PC-3 (cell line): Measurements from ENCODE around the gene ZBTB46. TPM values are rescaled to one million over a fixed set of nuclear protein-coding genes. Genes with fewer than 3 reads are reported as not detected.
A peak's percentile ranks its signal among the peaks of the same experiment; 100 is the strongest.

Experiments
- ATAC-seq: fragments of 200-7000 bp; cut with Tn5 transposase; 2 replicates; pipeline ENCODE4 v1.9.1; 2020; ENCODE audit warnings: mild to moderate bottlenecking, moderate library complexity
- BruUV-seq: library from RNA; stranded (reverse); fragments of 400-500 nt; replicated peaks from 2 replicates; lab custom pipeline; 2021; lab: Mats Ljungman, UMichigan
- CTCF ChIA-PET: fragments of 300-600 bp; sonication (Branson Sonifier 250); formaldehyde crosslinking; loops from one replicate; lab custom pipeline; 2022; ENCODE audit warnings: antibody characterized with exemption; lab: Charles Lee
- POLR2A ChIA-PET: fragments of 300-600 bp; sonication (Branson Sonifier 250); formaldehyde crosslinking; loops from one replicate; lab custom pipeline; 2022; ENCODE audit warnings: antibody characterized with exemption; ENCODE audit not compliant: unreplicated experiment; lab: Charles Lee
- DNase-seq: peaks from one replicate; pipeline ENCODE4 v3.0.0-alpha.2; 2015
- H2AFZ ChIP-seq: fragments of 300-600 bp; sonication (generic); 2 replicates; pipeline ENCODE4 v1.6.0; 2016; ENCODE audit warnings: antibody characterized with exemption, low read length
- H3F3A ChIP-seq: fragments of 300-600 bp; sonication (generic); one replicate; pipeline ENCODE4 v1.6.0; 2017; ENCODE audit warnings: antibody characterized with exemption, low read length, control low read depth, mild to moderate bottlenecking; ENCODE audit not compliant: unreplicated experiment
- H3K27ac ChIP-seq: fragments of 300-600 bp; sonication (generic); 2 replicates; pipeline ENCODE4 v1.5.1; 2016; ENCODE audit warnings: mild to moderate bottlenecking, low read length
- H3K27me3 ChIP-seq: fragments of 300-600 bp; sonication (generic); 2 replicates; pipeline ENCODE4 v1.6.1; 2016; ENCODE audit warnings: low read length, mixed read lengths
- H3K36me3 ChIP-seq: fragments of 300-600 bp; sonication (generic); 2 replicates; pipeline ENCODE4 v1.6.1; 2016; ENCODE audit warnings: low read depth, mixed run types, low read length, mixed read lengths
- H3K4me1 ChIP-seq: fragments of 300-600 bp; sonication (generic); 2 replicates; pipeline ENCODE4 v1.5.1; 2016; ENCODE audit warnings: low read length; ENCODE audit not compliant: insufficient read depth
- H3K4me2 ChIP-seq: fragments of 300-600 bp; sonication (generic); 2 replicates; pipeline ENCODE4 v1.6.0; 2016; ENCODE audit warnings: low read length
- H3K4me3 ChIP-seq: fragments of 300-600 bp; sonication (generic); 2 replicates; pipeline ENCODE4 v1.5.1; 2016; ENCODE audit warnings: mild to moderate bottlenecking, low read length, mixed read lengths
- H3K79me2 ChIP-seq: fragments of 300-600 bp; sonication (generic); 2 replicates; pipeline ENCODE4 v1.6.1; 2017; ENCODE audit warnings: low read length, mixed read lengths
- H3K9ac ChIP-seq: fragments of 300-600 bp; sonication (generic); 2 replicates; pipeline ENCODE4 v1.6.0; 2016; ENCODE audit warnings: mild to moderate bottlenecking, low read length
- H3K9me2 ChIP-seq: fragments of 300-600 bp; sonication (generic); replicated peaks from 2 replicates; pipeline ENCODE4 v1.6.1; 2016; ENCODE audit warnings: mixed run types, low read length, mixed read lengths
- H3K9me3 ChIP-seq: fragments of 300-600 bp; sonication (generic); 2 replicates; pipeline ENCODE4 v1.6.1; 2016; ENCODE audit warnings: low read length, mixed read lengths
- H4K20me1 ChIP-seq: fragments of 300-600 bp; sonication (generic); 2 replicates; pipeline ENCODE4 v1.6.1; 2016; ENCODE audit warnings: low read length, mixed read lengths
- EZH2 ChIP-seq: fragments of 300-600 bp; sonication (generic); IDR thresholded peaks from one replicate; pipeline ENCODE4 v1.6.1; 2017; ENCODE audit warnings: antibody characterized with exemption, mild to moderate bottlenecking, low read length; ENCODE audit not compliant: unreplicated experiment
- EZH2phosphoT487 ChIP-seq: fragments of 300-600 bp; sonication (generic); IDR thresholded peaks from 2 replicates; pipeline ENCODE4 v1.6.1; 2018; ENCODE audit warnings: mild to moderate bottlenecking, antibody characterized with exemption, low read length, borderline replicate concordance
- intact Hi-C: fragments of 100-400 bp; cut with micrococcal nuclease; formaldehyde crosslinking; loops from 2 replicates; pipeline ENCODE4 v1.9.0; 2023
- total RNA-seq: library from RNA; depleted of rRNA; stranded (reverse); fragments of >200 nt; gene quantifications from 2 replicates; pipeline ENCODE4 v1.2.3, GENCODE V29; 2014
- TF ChIP-seq, protein P1 (sequence below): fragments of 300-600 bp; sonication (generic); conservative IDR thresholded peaks from 2 replicates; pipeline ENCODE4 v1.5.1; 2017; ENCODE audit warnings: antibody characterized with exemption, low read depth, mild to moderate bottlenecking, low read length

The ZBTB46 gene
- total RNA-seq, 1 experiment from 2014 or later = 7.3 TPM

- Histone ChIP-seq H3K4me2 (peak overlapping the region; percentile 96), H3K27ac (peak overlapping the region; percentile 76), H3K9me3 (no peaks in the 10 kb centered on the region), H3K27me3 (no peaks in the 10 kb centered on the region), H3K79me2 (peaks cover 56% of the 10 kb centered on the region), H3K9ac (peak overlapping the region; percentile 97), H3K36me3 (peaks cover 16% of the 10 kb centered on the region; the same call in 1 of the 2 replicates), H4K20me1 (peaks cover 10% of the 10 kb centered on the region; the same call in 1 of the 2 replicates), H2AFZ (peak overlapping the region; percentile 39), H3F3A (peaks cover 6% of the 10 kb centered on the region), H3K9me2 (no peaks in the 10 kb centered on the region), H3K4me1 (peaks cover 10% of the 10 kb centered on the region), H3K4me3 (peak overlapping the region; percentile 90)
- BruUV-seq = no TSS peak
- ChIA-PET POLR2A (no interaction called here), CTCF (interaction anchor here (0.6 kb wide), 1 partner anchor 326 kb away, joined by 10 read pairs; no protein-coding TSS in a partner anchor)
- intact Hi-C loops = loop anchor here (1.0 to 2.0 kb wide), 2 partner anchors 31 to 45 kb away; partner anchors contain the start of gene DNAJC5
- TF ChIP-seq EZH2phosphoT487 = no peak
- TF ChIP-seq, protein P1, sequence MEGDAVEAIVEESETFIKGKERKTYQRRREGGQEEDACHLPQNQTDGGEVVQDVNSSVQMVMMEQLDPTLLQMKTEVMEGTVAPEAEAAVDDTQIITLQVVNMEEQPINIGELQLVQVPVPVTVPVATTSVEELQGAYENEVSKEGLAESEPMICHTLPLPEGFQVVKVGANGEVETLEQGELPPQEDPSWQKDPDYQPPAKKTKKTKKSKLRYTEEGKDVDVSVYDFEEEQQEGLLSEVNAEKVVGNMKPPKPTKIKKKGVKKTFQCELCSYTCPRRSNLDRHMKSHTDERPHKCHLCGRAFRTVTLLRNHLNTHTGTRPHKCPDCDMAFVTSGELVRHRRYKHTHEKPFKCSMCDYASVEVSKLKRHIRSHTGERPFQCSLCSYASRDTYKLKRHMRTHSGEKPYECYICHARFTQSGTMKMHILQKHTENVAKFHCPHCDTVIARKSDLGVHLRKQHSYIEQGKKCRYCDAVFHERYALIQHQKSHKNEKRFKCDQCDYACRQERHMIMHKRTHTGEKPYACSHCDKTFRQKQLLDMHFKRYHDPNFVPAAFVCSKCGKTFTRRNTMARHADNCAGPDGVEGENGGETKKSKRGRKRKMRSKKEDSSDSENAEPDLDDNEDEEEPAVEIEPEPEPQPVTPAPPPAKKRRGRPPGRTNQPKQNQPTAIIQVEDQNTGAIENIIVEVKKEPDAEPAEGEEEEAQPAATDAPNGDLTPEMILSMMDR = peak; percentile 63
- peak; percentile 49 for ATAC-seq
- peak; percentile 78 for DNase-seq
These were observed 32.9 kb upstream of the ZBTB46 start for GRCh38 chr20:63863798-63864544.

DNA sequence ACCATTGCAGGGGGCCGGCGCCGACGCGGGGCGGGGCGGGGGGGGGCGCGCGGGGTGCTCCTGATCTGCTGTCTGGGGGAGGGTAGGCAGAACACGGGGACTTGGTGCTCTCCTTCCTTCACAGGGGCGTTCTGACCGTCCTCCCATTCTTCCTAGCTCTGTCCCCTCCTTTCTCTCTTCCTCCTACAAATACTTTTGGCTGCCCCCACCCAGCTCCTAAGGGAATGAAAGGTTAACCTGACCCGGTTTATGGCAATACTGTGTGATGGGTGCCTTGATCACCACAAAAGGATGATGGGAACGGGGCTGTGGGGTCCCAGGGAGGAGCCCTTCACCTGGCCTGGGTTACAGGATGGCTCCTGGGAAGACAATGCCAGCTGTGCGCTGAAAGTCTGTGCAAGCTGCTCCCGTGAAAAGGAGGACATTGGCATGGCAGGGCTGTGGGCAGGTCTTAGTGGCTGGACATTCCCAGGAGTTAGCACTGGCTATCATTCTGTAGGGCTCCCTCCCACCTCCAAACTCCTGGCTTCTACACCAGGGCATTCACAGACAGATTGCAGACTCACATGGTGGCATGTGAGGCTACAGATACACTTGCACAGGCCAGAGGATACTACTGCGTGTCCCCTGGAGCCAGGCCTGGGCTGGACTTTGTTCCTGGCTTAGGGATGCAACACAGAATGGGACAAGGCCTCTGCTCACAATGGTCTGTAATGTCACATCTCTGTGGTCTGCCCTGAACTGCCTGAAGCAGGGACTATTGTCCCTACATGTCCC is 32.1 kb upstream of the ZBTB46 start:
- CTCF ChIA-PET = interaction anchor here (0.6 kb wide), 1 partner anchor 325 kb away, joined by 10 read pairs; no protein-coding TSS in a partner anchor

More for the DNA sequence above, 32.1 kb upstream of the ZBTB46 start:
- Histone ChIP-seq H3K9me3 (no peaks in the 10 kb centered on the region), H3K9ac (peak overlapping the region; percentile 97), H3K27me3 (no peaks in the 10 kb centered on the region), H3K4me2 (peak overlapping the region; percentile 96), H3K9me2 (no peaks in the 10 kb centered on the region), H3K27ac (peak overlapping the region; percentile 76), H2AFZ (no peak overlapping the region), H3K4me1 (peaks cover 10% of the 10 kb centered on the region), H3K36me3 (peaks cover 8% of the 10 kb centered on the region; the same call in 1 of the 2 replicates), H3K79me2 (peaks cover 49% of the 10 kb centered on the region), H3K4me3 (peak overlapping the region; percentile 90), H3F3A (peaks cover 6% of the 10 kb centered on the region), H4K20me1 (peaks cover 7% of the 10 kb centered on the region; the same call in 1 of the 2 replicates)
- ATAC-seq (no peak), DNase-seq (no peak)
- POLR2A ChIA-PET = no interaction called here
- intact Hi-C loops = no loop called here
- no TSS peak for BruUV-seq
- no peak for TF ChIP-seq EZH2
- TF ChIP-seq EZH2phosphoT487 = no peak
- TF ChIP-seq, protein P1 = no peak
